GM23248 (cell line): ENCODE results near the gene TJP3.

Source experiments
- EZH2 ChIP-seq: fragments of 200-600 bp; sonication (generic); IDR thresholded peaks from 2 replicates; pipeline ENCODE4 v1.6.1; 2018; ENCODE audit warnings: antibody characterized with exemption, mild to moderate bottlenecking; ENCODE audit not compliant: insufficient read depth, poor library complexity, severe bottlenecking
- EZH2phosphoT487 ChIP-seq: fragments of 200-600 bp; sonication (generic); IDR thresholded peaks from 2 replicates; pipeline ENCODE4 v1.6.1; 2018; ENCODE audit warnings: antibody characterized with exemption, moderate library complexity, mild to moderate bottlenecking, low read depth; ENCODE audit not compliant: insufficient read depth

DNA sequence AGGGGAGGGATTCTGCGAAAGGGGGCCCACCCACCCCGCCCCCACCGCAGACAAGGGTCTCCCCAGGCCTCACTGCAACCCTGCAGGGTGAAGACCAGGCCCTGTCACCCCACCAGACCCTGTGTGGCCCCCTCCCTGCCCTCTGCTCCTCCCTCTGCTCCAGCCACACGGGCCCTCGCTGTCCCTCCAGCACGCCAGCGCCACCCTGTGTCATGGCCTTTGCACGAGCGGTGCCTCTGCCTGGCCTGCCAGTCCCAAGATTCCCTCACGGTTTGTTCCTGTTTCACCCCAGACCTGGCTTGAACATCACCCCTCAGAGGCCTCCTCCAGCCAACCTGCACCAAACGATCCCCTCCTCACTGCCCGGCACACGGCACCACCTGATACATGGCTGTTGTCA, 35.2 kb upstream of the TJP3 start:
- TF ChIP-seq EZH2 (no peak), EZH2phosphoT487 (no peak)
